Testis (tissue), 3 donors: ENCODE measurements around the gene OLFM1. TPM values are rescaled to one million over a fixed set of nuclear protein-coding genes. Genes with fewer than 3 reads are reported as not detected.

Experiments used
- DNase-seq: peaks from one replicate; pipeline ENCODE4 v3.0.0-alpha.2; 2019
- H3K27ac ChIP-seq, 2 donors: fragments of 200-600 bp; sonication (generic); one replicate each; pipeline ENCODE4 v1.5.1; 2019
- H3K27me3 ChIP-seq: fragments of 200-600 bp; sonication (generic); one replicate; pipeline ENCODE4 v1.5.1; 2019
- H3K36me3 ChIP-seq: fragments of 200-600 bp; sonication (generic); one replicate; pipeline ENCODE4 v1.5.1; 2017; ENCODE audit warnings: low read depth; ENCODE audit errors: missing control alignments
- H3K4me1 ChIP-seq: fragments of 200-600 bp; sonication (generic); one replicate; pipeline ENCODE4 v1.5.1; 2019
- H3K4me3 ChIP-seq, 2 donors: fragments of 200-600 bp; sonication (generic); one replicate each; pipeline ENCODE4 v1.5.1; 2017 to 2019
- H3K9me3 ChIP-seq: fragments of 200-600 bp; sonication (generic); one replicate; pipeline ENCODE4 v1.5.1; 2017
- POLR2A ChIP-seq: fragments of 450-650 bp; IDR thresholded peaks from one replicate; pipeline ENCODE4 v1.6.1; 2017; ENCODE audit warnings: antibody characterized with exemption, mild to moderate bottlenecking, moderate library complexity
- WGBS, 2 donors: methylation state at CpG; one replicate each; pipeline ENCODE4 v1.1.5; 2018; 5-methylcytosine and 5-hydroxymethylcytosine counted together
- intact Hi-C: fragments of 100-400 bp; cut with DNase I; formaldehyde crosslinking; loops from one replicate; pipeline ENCODE4 v1.15.1; 2023; ENCODE audit warnings: low total_unique reads
- polyA plus RNA-seq: library from polyadenylated mRNA; stranded (reverse); fragments of 350-450 nt; fragmentation: Illumina TruSeq; extraction: RNeasy Lipid Tissue Mini Kit (QIAGEN cat#74804); gene quantifications from one replicate; pipeline ENCODE4 v1.2.3, GENCODE V29; 2014; ENCODE audit warnings: low read depth, low replicate concordance; ENCODE audit not compliant: insufficient read depth
- total RNA-seq, 2 donors: library from RNA; depleted of rRNA; stranded (reverse); fragments of >200 nt; gene quantifications; one replicate each; pipeline ENCODE4 v1.2.3, GENCODE V29; 2016
- TF ChIP-seq, protein P1 (sequence below), 3 experiments: fragments of 450-650 bp in 2 of 3; fragments of 200-600 bp in 1 of 3; sonication (generic) in 1 of 3; IDR thresholded peaks; one replicate each; pipeline ENCODE4 v1.5.1; 2016 to 2019; ENCODE audit warnings: antibody characterized with exemption in 3 of 3, mild to moderate bottlenecking in 2 of 3, moderate library complexity in 1 of 3

Gene OLFM1
- total and polyA plus RNA-seq, 3 donors from 2014 or later = 13.9 to 24.4 (median 16.0) TPM

GRCh38 chr9:135167356-135167755 lies 79.9 kb downstream of the OLFM1 start:
- H3K27me3 ChIP-seq = no peaks in the 10 kb centered on the region
- 89 to 90% methylated on average over 9 to 12 of the region's 12 CpGs for WGBS, 2 donors
- peaks cover 3% of the 10 kb centered on the region for H3K4me1 ChIP-seq
- no peak overlapping the region for H3K27ac ChIP-seq
- no peak overlapping the region for H3K4me3 ChIP-seq
- no peak for DNase-seq
- intact Hi-C loops = no loop called here
- TF ChIP-seq, protein P1, sequence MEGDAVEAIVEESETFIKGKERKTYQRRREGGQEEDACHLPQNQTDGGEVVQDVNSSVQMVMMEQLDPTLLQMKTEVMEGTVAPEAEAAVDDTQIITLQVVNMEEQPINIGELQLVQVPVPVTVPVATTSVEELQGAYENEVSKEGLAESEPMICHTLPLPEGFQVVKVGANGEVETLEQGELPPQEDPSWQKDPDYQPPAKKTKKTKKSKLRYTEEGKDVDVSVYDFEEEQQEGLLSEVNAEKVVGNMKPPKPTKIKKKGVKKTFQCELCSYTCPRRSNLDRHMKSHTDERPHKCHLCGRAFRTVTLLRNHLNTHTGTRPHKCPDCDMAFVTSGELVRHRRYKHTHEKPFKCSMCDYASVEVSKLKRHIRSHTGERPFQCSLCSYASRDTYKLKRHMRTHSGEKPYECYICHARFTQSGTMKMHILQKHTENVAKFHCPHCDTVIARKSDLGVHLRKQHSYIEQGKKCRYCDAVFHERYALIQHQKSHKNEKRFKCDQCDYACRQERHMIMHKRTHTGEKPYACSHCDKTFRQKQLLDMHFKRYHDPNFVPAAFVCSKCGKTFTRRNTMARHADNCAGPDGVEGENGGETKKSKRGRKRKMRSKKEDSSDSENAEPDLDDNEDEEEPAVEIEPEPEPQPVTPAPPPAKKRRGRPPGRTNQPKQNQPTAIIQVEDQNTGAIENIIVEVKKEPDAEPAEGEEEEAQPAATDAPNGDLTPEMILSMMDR (IDR thresholded peaks at IDR 0.05) = no peak
- TF ChIP-seq POLR2A = no peak
- no peaks in the 10 kb centered on the region for H3K36me3 ChIP-seq
- no peaks in the 10 kb centered on the region for H3K9me3 ChIP-seq

- TF ChIP-seq, protein P1 (IDR thresholded peaks at IDR 0.05) = no peak
- TF ChIP-seq POLR2A = no peak
- H3K4me3 ChIP-seq = no peak overlapping the region
- intact Hi-C loops = no loop called here
- no peaks in the 10 kb centered on the region for H3K27me3 ChIP-seq
- DNase-seq = no peak
- peaks cover 3% of the 10 kb centered on the region for H3K4me1 ChIP-seq
- H3K27ac ChIP-seq = no peak overlapping the region
- 71 to 77% methylated on average over 23 of the region's 23 CpGs for WGBS, 2 donors
- H3K9me3 ChIP-seq = no peaks in the 10 kb centered on the region
- H3K36me3 ChIP-seq = no peaks in the 10 kb centered on the region
Measured at GRCh38 chr9:135167849-135168655, 80.6 kb downstream of the OLFM1 start.

- Histone ChIP-seq H3K4me1 (peaks cover 3% of the 10 kb centered on the region), H3K36me3 (no peaks in the 10 kb centered on the region), H3K9me3 (no peaks in the 10 kb centered on the region), H3K4me3 (no peak overlapping the region), H3K27ac (no peak overlapping the region), H3K27me3 (no peaks in the 10 kb centered on the region)
- no peak for TF ChIP-seq POLR2A
- TF ChIP-seq, protein P1 (IDR thresholded peaks at IDR 0.05) = no peak
- DNase-seq = no peak
- intact Hi-C loops = no loop called here
- 67 to 82% methylated on average over 10 of the region's 10 CpGs for WGBS, 2 donors
Measured at GRCh38 chr9:135169709-135170226, 82.3 kb downstream of the OLFM1 start.

GRCh38 chr9:135170535-135170934 lies 83.1 kb downstream of the OLFM1 start:
- H3K27me3 ChIP-seq = no peaks in the 10 kb centered on the region
- no peak for TF ChIP-seq POLR2A
- TF ChIP-seq, protein P1 (IDR thresholded peaks at IDR 0.05) = no peak
- no peaks in the 10 kb centered on the region for H3K36me3 ChIP-seq
- peaks cover 3% of the 10 kb centered on the region for H3K4me1 ChIP-seq
- H3K27ac ChIP-seq = no peak overlapping the region
- H3K9me3 ChIP-seq = no peaks in the 10 kb centered on the region
- no peak overlapping the region for H3K4me3 ChIP-seq
- intact Hi-C loops = no loop called here
- WGBS, 2 donors = 60 to 63% methylated on average over 14 of the region's 14 CpGs
- DNase-seq = no peak

Other genes with a start within 250 kb of the OLFM1 start
- under 1 TPM in 1 of 2 donors, not detected in 1; 0.43 TPM for gene FCN2, start 206.9 kb upstream of the OLFM1 start, total RNA-seq
- not detected for gene FCN2, start 206.9 kb upstream of the OLFM1 start, polyA plus RNA-seq
- gene FCN1, start 169.8 kb upstream of the OLFM1 start, total RNA-seq = under 1 TPM in 1 of 2 donors, not detected in 1; 0.19 TPM
- 8.0 TPM for gene FCN1, start 169.8 kb upstream of the OLFM1 start, polyA plus RNA-seq